Nephron progenitor cell (in vitro differentiated cells): ENCODE measurements around the gene GPRASP3.
"Not testable (repeated sequence)": the region's sequence is repeated elsewhere in the genome, so short reads cannot be mapped to it uniquely, and the experiment has no call there.

Experiments used
- DNase-seq: peaks from one replicate; pipeline ENCODE4 v3.0.0; 2021
- H3K27ac Mint-ChIP-seq: 2 replicates; pipeline ENCODE4 v1.8.0; 2021; ENCODE audit warnings: mild to moderate bottlenecking, moderate library complexity, mixed read lengths
- H3K27me3 Mint-ChIP-seq: 2 replicates; pipeline ENCODE4 v1.8.0; 2021; ENCODE audit warnings: mild to moderate bottlenecking, low read depth, mixed read lengths; ENCODE audit not compliant: poor library complexity
- H3K36me3 Mint-ChIP-seq: 2 replicates; pipeline ENCODE4 v1.8.0; 2021; ENCODE audit warnings: low read depth, mixed read lengths
- H3K4me1 Mint-ChIP-seq: 2 replicates; pipeline ENCODE4 v1.8.0; 2021; ENCODE audit warnings: mixed read lengths
- H3K4me3 Mint-ChIP-seq: 2 replicates; pipeline ENCODE4 v1.8.0; 2021; ENCODE audit warnings: mild to moderate bottlenecking, moderate library complexity, mixed read lengths
- H3K9me3 Mint-ChIP-seq: 2 replicates; pipeline ENCODE4 v1.8.0; 2021; ENCODE audit warnings: mild to moderate bottlenecking, moderate library complexity, mixed read lengths
- TF ChIP-seq, protein P1 (sequence below): fragments of 200-600 bp; sonication (generic); IDR thresholded peaks from 2 replicates; pipeline ENCODE4 v1.5.0; 2021; ENCODE audit warnings: antibody characterized with exemption

GPRASP3 gene

GRCh38 chrX:102714994-102715393 lies 5.5 kb upstream of the GPRASP3 start:
- H3K27ac Mint-ChIP-seq: no peak overlapping the region
- peaks cover 43% of the 10 kb centered on the region for H3K9me3 Mint-ChIP-seq
- H3K4me1 Mint-ChIP-seq: peaks cover 4% of the 10 kb centered on the region

DNA sequence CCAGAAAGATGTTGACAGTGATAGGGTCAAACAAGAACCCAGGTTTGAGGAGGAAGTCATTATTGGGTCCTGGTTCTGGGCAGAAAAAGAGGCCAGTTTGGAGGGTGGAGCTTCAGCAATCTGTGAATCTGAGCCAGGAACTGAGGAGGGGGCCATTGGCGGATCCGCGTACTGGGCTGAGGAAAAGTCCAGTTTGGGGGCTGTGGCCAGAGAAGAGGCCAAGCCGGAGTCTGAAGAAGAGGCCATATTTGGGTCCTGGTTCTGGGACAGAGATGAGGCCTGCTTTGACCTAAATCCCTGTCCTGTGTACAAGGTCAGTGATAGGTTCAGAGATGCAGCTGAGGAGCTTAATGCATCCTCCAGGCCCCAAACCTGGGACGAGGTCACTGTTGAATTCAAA lies 4.6 kb upstream of the GPRASP3 start:
- H3K36me3 Mint-ChIP-seq: peaks cover 6% of the 10 kb centered on the region
- H3K9me3 Mint-ChIP-seq: peaks cover 44% of the 10 kb centered on the region
- H3K4me1 Mint-ChIP-seq: peaks cover 4% of the 10 kb centered on the region
- no peak overlapping the region for H3K4me3 Mint-ChIP-seq
- TF ChIP-seq, protein P1, sequence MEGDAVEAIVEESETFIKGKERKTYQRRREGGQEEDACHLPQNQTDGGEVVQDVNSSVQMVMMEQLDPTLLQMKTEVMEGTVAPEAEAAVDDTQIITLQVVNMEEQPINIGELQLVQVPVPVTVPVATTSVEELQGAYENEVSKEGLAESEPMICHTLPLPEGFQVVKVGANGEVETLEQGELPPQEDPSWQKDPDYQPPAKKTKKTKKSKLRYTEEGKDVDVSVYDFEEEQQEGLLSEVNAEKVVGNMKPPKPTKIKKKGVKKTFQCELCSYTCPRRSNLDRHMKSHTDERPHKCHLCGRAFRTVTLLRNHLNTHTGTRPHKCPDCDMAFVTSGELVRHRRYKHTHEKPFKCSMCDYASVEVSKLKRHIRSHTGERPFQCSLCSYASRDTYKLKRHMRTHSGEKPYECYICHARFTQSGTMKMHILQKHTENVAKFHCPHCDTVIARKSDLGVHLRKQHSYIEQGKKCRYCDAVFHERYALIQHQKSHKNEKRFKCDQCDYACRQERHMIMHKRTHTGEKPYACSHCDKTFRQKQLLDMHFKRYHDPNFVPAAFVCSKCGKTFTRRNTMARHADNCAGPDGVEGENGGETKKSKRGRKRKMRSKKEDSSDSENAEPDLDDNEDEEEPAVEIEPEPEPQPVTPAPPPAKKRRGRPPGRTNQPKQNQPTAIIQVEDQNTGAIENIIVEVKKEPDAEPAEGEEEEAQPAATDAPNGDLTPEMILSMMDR: no peak
- DNase-seq: no peak
- H3K27ac Mint-ChIP-seq: no peak overlapping the region
- peaks cover 10% of the 10 kb centered on the region for H3K27me3 Mint-ChIP-seq

More at GRCh38 chrX:102714994-102715393, 5.5 kb upstream of the GPRASP3 start:
- Mint-ChIP-seq H3K4me3 (no peak overlapping the region), H3K36me3 (peaks cover 6% of the 10 kb centered on the region), H3K27me3 (peaks cover 13% of the 10 kb centered on the region)
- TF ChIP-seq, protein P1: no peak
- DNase-seq: no peak

DNA sequence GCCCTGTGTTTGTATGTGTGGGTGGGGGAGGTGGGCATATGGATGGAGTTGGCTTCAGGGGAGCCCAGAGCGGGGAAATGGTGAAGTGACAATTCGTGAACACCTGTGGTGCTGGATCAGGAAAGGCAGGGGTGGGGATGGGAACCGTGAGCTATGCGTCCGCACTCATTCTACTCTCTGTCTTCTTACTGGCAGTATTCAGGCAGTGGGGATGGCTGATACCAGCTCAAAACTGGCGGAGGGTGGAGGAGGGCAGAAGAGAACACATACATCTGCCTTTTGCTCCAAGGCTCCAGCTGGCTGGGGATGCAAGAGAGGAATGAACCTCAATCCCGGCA lies 595 bp downstream of the GPRASP3 start:
- DNase-seq, H3K27ac Mint-ChIP-seq, H3K36me3 Mint-ChIP-seq, H3K4me1 Mint-ChIP-seq, H3K4me3 Mint-ChIP-seq, H3K27me3 Mint-ChIP-seq: not testable (repeated sequence)
- peaks cover 19% of the 10 kb centered on the region for H3K9me3 Mint-ChIP-seq

DNA sequence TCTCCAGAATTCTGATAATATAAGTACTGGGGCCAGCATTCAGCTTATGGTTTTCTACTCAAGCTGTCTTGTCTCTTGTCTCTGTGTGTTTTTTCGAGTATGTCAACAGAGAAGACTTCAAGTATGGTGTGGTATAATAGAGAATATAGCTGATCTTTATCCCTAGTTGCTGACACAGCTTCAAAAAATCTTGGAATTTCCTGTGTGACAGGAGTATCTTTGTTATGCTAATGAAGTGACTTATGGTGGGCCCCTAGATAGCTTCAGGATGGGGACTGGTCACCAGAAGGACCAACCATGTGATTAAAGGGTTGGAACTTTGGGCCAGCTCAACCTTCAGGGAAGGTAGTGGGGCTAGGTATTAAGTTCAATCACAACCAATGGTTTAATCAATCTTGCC lies 2.9 kb downstream of the GPRASP3 start:
- H3K9me3 Mint-ChIP-seq: peaks cover 20% of the 10 kb centered on the region
- no peaks in the 10 kb centered on the region for H3K4me1 Mint-ChIP-seq
- TF ChIP-seq, protein P1: no peak
- no peak for DNase-seq
- H3K4me3 Mint-ChIP-seq: no peak overlapping the region
- H3K27me3 Mint-ChIP-seq: no peaks in the 10 kb centered on the region
- peaks cover 5% of the 10 kb centered on the region for H3K36me3 Mint-ChIP-seq
- no peak overlapping the region for H3K27ac Mint-ChIP-seq

- no peak overlapping the region for H3K27ac Mint-ChIP-seq
- peaks cover 28% of the 10 kb centered on the region for H3K9me3 Mint-ChIP-seq
- TF ChIP-seq, protein P1: no peak
- no peak overlapping the region for H3K4me3 Mint-ChIP-seq
- no peaks in the 10 kb centered on the region for H3K4me1 Mint-ChIP-seq
- DNase-seq: no peak
- H3K36me3 Mint-ChIP-seq: peaks cover 11% of the 10 kb centered on the region
- no peaks in the 10 kb centered on the region for H3K27me3 Mint-ChIP-seq
Measured at GRCh38 chrX:102727761-102728160, 7.2 kb downstream of the GPRASP3 start.

DNA sequence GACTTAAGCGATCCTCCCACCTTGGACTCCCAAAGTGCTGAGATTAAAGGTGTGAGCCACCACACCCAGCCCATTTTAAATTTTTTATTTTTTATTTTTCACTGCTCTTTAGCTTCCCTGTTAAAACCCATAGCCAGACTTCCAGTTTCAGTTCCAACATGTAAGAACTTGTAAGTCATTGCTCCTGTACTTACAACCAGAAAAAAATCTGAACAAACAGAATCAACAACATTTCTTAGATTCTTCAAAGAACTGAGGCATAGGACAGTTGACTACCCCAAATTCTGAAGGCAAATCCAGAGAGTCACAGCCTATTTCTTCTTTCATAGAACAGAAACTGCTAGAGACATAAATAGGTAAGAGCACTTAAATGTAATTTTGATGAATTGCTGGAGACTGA lies 8.1 kb downstream of the GPRASP3 start:
- Mint-ChIP-seq H3K4me3 (no peak overlapping the region), H3K27ac (no peak overlapping the region), H3K9me3 (peaks cover 30% of the 10 kb centered on the region), H3K27me3 (no peaks in the 10 kb centered on the region), H3K4me1 (no peaks in the 10 kb centered on the region), H3K36me3 (peaks cover 11% of the 10 kb centered on the region)
- no peak for DNase-seq
- TF ChIP-seq, protein P1: no peak
